ENCODE data around the gene ERBB3.

- TF ChIP-seq POLR2A (IDR thresholded peaks at IDR 0.05; ENCODE audit: low read length) (no peak), GATA1 (IDR thresholded peaks at IDR 0.05; ENCODE audit: low read depth, low read length) (no peak)
Measured at GRCh38 chr12:56042843-56043242, 37.1 kb upstream of the ERBB3 start.

Data from erythroblast (primary cell).